ENCODE results near the gene GIPC3. TPM values are rescaled to one million over a fixed set of nuclear protein-coding genes. Genes with fewer than 3 reads are reported as not detected.
"Not testable (repeated sequence)": the region's sequence is repeated elsewhere in the genome, so short reads cannot be mapped to it uniquely, and the experiment has no call there.

GIPC3 gene
- total RNA-seq, 1 experiment from 2014 or later, result 0.06 TPM

DNA sequence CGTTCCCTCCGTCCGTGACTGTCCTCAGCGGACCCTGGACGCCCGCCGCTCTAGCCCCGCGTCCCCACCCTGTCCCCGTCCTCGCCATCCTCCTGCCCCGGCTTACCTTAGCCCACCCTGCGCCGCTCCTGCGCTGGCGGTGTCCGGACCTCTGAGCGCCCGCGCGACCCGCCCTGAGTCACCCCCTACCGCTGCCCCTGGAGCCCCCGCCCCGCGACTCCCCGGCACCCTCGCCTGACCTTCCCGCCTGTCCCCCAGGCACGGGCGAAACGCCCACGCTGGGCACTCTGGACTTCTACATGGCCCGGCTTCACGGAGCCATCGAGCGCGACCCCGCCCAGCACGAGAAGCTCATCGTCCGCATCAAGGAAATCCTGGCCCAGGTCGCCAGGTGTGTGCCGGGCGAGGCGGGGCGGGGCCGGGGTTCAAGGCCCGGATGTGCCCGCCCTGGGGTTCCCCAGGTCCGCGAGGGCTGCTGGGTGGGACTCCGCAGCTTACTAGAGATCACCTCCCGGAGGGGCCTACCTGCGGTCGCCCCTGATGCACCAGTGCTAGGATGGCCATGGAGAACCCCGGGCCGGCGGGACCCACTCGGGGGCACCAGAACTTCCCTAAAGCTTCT lies 7.4 kb upstream of the GIPC3 start:
- no peak overlapping the region for H3K27ac ChIP-seq
- H3K4me1 ChIP-seq, result no peaks in the 10 kb centered on the region
- no peak for DNase-seq
- no peak overlapping the region for H3K4me3 ChIP-seq
- H3K9me3 ChIP-seq (replicated peaks), result no peaks in the 10 kb centered on the region
- H3K36me3 ChIP-seq, result peaks cover 23% of the 10 kb centered on the region
- no peaks in the 10 kb centered on the region for H3K27me3 ChIP-seq

DNA sequence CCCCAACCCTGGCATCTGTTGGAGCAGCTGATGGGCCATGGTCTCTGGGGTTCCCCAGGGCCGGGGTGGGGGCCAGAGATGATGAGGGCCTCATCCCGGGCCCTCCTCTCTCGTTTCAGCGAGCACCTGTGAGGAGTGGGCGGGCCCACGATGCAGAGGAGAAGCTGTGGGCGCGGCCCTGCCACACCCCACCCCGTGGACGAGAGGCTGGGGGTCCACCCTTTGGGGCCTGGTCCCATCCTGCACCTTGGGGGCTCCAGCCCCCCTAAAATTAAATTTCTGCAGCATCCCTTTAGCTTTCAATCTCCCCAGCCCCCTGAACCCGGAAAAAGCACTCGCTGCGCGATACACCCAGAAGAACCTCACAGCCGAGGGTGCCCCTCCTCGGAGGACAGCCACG lies 6.9 kb upstream of the GIPC3 start:
- peaks cover 23% of the 10 kb centered on the region for H3K36me3 ChIP-seq
- H3K4me1 ChIP-seq, result no peaks in the 10 kb centered on the region
- no peak overlapping the region for H3K27ac ChIP-seq
- H3K4me3 ChIP-seq, result no peak overlapping the region
- no peaks in the 10 kb centered on the region for H3K27me3 ChIP-seq
- no peaks in the 10 kb centered on the region for H3K9me3 ChIP-seq (replicated peaks)
- no peak for DNase-seq

DNA sequence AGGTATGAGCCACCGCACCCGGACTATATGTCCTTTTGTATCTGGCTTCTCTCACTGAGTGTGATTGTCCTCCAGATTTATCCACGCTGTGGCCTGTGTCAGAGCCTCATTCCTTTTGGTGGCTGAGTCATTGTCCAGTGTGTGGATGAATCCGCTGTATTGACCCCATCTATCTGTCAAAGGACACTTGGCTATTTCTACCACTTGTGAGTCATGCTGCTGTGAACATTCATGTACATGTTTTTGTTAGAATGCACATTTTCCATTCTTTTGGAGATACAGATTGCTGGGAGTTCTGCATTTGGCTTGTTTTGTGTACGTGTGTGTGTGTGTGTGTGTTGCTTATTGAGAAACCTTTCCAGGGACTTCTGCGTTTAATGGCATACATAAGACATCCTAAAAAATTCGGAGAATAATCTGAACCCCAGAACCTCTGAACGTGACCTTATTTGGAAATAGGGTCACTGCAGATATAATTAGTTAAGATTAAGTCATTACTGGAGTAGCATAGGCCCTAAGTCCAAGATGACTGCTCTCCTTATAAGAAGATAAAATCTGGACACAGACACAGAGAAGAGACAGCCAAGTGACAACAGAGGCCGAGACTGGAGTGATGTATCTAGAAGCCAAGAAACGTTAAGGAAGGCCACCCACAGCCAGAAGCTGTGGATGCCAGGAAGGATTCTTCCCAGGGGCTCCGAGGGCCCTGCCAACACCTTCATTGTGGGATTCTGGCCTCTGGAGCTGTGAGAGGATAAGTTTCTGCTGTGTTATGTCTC lies 4.9 kb upstream of the GIPC3 start:
- Histone ChIP-seq H3K9me3 (replicated peaks) (no peaks in the 10 kb centered on the region), H3K36me3 (peaks cover 13% of the 10 kb centered on the region; the same call in 1 of the 2 replicates), H3K4me3 (no peak overlapping the region), H3K27ac (no peak overlapping the region), H3K4me1 (no peaks in the 10 kb centered on the region), H3K27me3 (no peaks in the 10 kb centered on the region)
- no peak for DNase-seq

DNA sequence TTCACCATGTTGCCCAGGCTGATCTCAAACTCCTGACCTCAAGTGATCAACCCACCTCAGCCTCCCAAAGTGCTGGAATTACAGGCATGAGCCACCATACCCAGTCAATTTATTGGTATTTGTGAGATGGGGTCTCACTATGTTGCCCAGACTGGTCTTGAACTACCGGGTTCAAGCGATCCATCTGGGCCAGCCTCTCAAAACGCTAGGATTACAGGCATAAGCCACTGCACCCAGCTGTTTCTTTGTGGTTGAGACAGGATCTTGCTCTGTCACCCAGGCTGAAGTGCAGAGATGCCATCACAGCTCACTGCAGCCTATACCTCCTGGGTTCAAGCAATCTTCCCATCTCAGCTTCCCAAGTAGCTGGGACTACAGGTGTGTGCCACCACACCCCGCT lies 3.5 kb upstream of the GIPC3 start:
- not testable (repeated sequence) for H3K9me3 ChIP-seq (replicated peaks); H3K4me3 ChIP-seq; H3K36me3 ChIP-seq; H3K4me1 ChIP-seq; H3K27me3 ChIP-seq; H3K27ac ChIP-seq
- peak in 1 of 2 experiments; percentile 26 for DNase-seq

DNA sequence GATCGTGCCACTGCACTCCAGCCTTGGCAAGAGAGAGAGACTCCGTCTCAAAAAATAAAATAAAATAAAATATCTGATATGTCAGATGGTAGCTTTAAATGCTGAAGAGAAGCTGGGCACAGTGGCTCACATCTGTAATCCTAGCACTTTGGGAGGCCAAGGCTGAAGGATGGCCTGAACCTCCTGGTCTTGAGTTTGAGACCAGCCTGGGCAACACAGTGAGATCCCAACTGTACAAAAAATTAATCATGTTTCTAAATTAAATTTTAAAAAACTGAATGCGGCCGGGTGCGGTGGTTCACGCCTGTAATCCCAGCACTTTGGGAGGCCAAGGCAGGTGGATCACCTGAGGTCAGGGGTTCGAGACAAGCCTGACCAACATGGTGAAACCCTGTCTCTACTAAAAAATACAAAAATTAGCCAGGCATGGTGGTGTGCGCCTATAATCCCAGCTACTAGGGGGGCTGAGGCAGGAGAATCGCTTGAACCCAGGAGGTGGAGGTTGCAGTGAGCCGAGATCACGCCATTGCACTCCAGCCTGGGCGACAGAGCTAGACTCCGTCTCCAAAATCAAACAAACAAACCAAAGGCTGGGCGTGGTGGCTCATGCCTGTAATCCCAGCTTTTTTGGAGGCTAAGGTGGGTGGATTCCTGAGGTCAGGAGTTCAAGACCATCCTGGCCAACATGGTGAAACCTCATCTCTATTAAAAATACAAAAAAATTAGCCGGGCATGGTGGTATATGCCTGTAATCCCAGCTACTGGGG lies 1.1 kb upstream of the GIPC3 start:
- H3K27ac ChIP-seq; H3K4me1 ChIP-seq; H3K36me3 ChIP-seq; H3K9me3 ChIP-seq (replicated peaks); H3K27me3 ChIP-seq; H3K4me3 ChIP-seq; DNase-seq: not testable (repeated sequence)

DNA sequence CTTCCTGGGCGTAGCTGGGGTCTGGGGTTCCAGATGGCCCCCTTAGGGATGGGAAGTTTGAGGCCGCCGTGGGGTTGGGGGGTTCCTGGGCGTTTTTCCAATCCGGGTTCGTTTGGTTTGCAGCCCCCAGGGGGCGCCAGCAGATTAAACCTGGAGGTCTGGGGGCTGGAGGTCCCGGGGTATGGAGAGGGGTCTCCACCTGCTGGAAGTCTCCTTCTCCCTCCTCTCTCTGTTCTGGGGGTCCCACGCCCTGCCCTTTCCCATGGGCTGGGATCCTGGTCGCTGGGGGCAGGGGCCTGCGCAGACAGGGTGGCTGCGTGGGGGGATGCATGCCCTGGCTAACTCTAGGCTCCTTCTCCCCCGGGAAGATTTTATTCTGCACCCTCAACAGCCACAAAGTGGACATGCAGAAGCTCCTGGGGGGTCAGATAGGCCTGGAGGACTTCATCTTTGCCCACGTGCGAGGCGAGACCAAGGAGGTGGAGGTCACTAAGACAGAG lies 899 bp downstream of the GIPC3 start:
- DNase-seq, result peak in 1 of 2 experiments; percentile 38
- no peak overlapping the region for H3K4me3 ChIP-seq

DNA sequence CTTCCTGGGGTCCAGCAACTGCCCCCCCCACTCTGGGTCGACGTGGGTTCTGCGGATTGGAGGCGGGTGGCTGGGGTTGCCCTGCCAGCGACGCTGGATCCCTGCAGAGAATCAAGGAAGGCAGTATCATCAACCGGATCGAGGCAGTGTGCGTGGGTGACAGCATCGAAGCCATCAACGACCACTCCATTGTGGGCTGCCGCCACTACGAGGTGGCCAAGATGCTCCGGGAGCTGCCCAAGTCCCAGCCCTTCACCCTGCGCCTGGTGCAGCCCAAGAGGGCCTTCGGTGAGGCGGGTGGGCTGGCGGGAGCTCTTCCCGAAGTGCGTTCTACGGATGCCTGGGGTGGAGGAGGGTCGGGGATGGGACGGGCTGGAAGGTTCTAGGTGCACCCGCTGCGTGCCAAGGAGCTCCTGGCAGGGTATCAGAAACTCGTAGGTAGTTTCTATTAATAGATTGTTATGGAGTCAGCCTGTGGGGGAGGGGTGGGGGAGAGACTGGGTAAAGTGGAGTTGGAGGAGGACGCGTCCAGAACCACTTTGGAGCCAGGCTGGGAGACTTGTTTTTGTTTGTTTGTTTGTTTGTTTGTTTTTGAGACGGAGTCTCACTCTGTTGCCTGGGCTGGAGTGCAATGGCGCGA lies 1.5 kb downstream of the GIPC3 start:
- Histone ChIP-seq H3K9me3 (replicated peaks) (no peaks in the 10 kb centered on the region), H3K4me1 (no peaks in the 10 kb centered on the region), H3K27me3 (no peaks in the 10 kb centered on the region), H3K36me3 (no peaks in the 10 kb centered on the region), H3K4me3 (no peak overlapping the region), H3K27ac (no peak overlapping the region)
- no peak for DNase-seq

More for the DNA sequence above, 899 bp downstream of the GIPC3 start:
- H3K4me1 ChIP-seq, result no peaks in the 10 kb centered on the region
- no peaks in the 10 kb centered on the region for H3K27me3 ChIP-seq
- H3K9me3 ChIP-seq (replicated peaks), result no peaks in the 10 kb centered on the region
- no peak overlapping the region for H3K27ac ChIP-seq
- H3K36me3 ChIP-seq, result no peaks in the 10 kb centered on the region

DNA sequence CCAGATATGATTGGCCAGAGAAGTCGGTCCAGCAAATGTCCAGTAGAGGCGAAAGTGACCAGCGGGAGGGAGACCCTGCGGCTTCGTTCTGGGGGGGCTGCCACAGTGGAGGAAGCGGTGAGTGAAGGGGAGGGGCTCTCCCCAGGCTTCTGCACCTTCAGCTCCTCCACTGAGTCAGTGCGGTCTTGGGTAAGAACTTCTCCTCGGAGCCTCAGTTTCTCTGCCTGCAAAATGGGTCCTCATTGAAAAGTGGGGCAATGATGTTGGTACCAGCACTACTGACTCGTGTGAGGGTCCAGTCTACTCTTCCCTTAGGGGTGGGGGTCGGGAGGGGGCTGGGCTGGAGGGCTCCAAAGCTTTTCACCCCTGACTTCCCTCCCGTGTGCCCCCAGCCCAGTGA lies 4.2 kb downstream of the GIPC3 start:
- H3K36me3 ChIP-seq, result no peaks in the 10 kb centered on the region
- H3K9me3 ChIP-seq (replicated peaks), result no peaks in the 10 kb centered on the region
- no peaks in the 10 kb centered on the region for H3K27me3 ChIP-seq
- H3K27ac ChIP-seq, result no peak overlapping the region
- H3K4me3 ChIP-seq, result no peak overlapping the region
- H3K4me1 ChIP-seq, result no peaks in the 10 kb centered on the region
- DNase-seq, result no peak

DNA sequence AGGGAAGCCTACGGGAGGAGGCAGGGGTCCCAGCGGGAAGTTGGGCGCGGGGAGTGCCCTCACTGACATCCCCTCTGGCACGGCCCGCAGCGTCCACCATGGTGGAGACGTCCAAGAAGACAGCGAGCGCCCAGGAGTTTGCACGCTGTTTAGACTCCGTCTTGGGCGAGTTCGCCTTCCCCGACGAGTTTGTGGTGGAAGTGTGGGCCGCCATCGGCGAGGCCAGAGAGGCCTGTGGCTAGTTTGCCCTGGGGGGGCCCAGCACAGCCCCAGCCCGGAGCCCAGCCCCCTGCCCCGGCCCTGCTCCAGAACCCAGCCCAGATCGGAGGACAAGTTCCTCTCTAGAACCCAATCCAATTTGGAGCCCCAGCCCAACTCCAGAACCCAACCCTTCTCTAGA lies 4.7 kb downstream of the GIPC3 start:
- H3K4me1 ChIP-seq, result no peaks in the 10 kb centered on the region
- no peaks in the 10 kb centered on the region for H3K27me3 ChIP-seq
- no peak for DNase-seq
- no peak overlapping the region for H3K27ac ChIP-seq
- no peak overlapping the region for H3K4me3 ChIP-seq
- H3K36me3 ChIP-seq, result no peaks in the 10 kb centered on the region
- H3K9me3 ChIP-seq (replicated peaks), result no peaks in the 10 kb centered on the region

DNA sequence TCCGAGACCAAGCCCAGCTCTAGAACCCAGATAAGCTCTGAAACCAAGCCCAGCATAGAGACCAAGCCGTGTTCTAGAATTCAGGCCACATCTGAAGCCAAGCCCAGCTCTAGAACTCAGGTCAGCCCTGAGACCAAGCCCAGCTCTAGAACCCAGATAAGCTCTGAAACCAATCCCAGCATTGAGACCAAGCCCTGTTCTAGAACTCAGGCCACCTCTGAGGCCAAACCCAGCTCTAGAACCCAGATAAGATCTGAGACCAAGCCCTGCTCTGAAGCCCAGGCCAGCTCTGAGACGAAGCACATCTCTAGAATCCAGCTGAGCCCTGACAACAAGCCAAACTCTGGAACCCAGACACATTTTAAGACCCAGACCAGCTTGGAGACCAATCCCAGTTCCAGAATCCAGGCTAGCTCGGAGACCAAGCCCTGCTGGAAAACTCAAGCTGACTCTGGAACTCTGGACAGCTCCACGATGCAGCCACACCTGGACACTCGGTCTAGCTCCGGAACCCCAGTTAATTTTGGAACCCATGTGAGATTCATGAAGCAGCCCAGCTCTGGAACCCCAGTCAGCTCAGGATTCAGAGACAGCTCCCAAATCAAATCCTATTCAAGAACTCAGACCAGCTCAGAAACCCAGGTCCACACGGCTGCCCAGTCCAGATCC lies 5.8 kb downstream of the GIPC3 start:
- H3K36me3 ChIP-seq, result no peaks in the 10 kb centered on the region
- no peak overlapping the region for H3K4me3 ChIP-seq
- DNase-seq, result no peak
- H3K4me1 ChIP-seq, result no peaks in the 10 kb centered on the region
- no peak overlapping the region for H3K27ac ChIP-seq
- no peaks in the 10 kb centered on the region for H3K27me3 ChIP-seq
- H3K9me3 ChIP-seq (replicated peaks), result no peaks in the 10 kb centered on the region

DNA sequence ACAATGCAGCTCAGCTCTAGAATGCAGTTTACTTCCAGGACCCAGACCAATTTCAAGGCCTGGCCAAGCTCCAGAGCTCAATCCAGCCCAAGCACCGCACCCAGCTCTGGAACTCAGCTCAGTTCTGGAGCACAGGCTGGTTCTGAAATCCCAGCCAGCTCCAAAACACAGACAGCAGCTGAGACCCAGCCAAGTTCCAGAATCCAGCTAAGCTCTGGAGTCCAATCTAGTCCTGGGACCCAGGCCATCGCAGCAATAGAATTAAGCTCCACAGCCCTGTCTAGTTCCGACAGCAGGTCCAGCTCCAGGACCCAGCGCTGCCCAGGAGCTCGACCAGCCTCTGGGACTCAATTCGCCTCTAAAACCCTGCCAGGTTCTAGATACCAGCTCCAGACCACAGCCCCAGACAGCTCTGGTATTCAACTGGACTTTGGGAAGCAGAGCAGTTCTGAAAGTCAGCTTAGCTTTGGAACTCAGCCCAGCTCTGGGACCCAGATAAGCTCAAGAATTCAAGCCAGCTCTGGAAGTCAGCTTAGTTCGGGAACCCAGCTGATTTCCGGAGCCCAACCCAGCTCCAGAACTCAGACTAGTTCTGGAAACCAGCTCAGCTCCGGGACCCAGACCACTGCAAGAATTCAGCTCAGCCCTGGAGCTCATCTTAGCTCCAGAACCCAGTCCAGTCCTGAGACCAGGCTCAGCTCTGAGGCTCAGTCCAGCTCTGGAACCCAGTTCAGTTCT lies 6.8 kb downstream of the GIPC3 start:
- Histone ChIP-seq H3K4me1 (no peaks in the 10 kb centered on the region), H3K9me3 (replicated peaks) (no peaks in the 10 kb centered on the region), H3K36me3 (no peaks in the 10 kb centered on the region), H3K27ac (no peak overlapping the region), H3K27me3 (no peaks in the 10 kb centered on the region), H3K4me3 (no peak overlapping the region)
- no peak for DNase-seq

DNA sequence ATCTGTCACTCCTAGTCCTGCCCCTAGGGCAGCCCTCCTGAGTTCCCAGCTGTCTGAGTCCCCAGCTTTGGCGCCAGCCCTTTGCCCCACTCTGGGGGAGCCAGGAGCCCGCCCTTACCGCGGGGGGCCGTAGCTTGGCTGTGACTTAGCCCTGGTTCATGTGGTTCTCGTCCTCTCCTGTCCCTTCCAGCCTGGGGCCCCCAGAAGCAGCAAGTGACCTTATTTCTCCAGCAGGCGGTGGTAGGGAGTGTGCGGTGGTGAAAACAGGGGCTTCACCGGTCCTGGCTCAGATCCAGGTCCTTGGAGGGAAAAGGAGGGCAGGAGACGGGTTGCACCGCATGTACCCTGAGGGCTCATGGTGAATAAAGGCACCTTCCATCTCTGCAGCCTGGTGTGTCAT lies 7.9 kb downstream of the GIPC3 start:
- Histone ChIP-seq H3K36me3 (no peaks in the 10 kb centered on the region), H3K4me3 (no peak overlapping the region), H3K27ac (no peak overlapping the region), H3K9me3 (replicated peaks) (no peaks in the 10 kb centered on the region), H3K4me1 (no peaks in the 10 kb centered on the region), H3K27me3 (no peaks in the 10 kb centered on the region)
- DNase-seq, result no peak

DNA sequence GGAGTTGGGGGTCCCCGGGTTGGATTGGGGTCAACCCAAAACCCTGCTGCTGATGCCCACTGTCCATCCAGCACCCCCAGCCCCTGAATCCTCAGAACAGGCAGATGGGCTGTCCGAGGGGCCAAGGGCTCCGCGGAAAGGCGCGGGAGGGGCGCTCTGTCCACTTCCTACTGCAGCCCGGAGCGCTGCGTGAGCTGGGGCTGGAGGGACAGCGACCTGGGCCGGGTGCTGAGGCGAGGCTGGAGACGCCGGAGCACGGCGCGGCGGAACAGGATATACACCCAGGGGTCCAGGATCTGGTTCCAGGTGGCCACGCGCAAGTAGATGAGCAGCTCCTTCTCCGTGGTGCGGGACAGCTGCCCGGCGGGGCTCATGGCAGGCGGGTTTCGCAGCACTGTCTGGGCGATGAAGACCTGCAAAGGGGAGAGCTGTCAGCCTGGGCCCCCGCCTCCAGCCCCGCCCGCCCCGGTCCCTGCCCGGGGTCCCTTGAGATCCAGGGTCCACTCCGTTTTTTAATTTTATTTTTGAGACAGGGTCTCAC lies 10.3 kb downstream of the GIPC3 start:
- H3K27ac ChIP-seq, result no peak overlapping the region
- H3K4me3 ChIP-seq, result no peak overlapping the region
- H3K36me3 ChIP-seq, result no peaks in the 10 kb centered on the region
- no peaks in the 10 kb centered on the region for H3K9me3 ChIP-seq (replicated peaks)
- H3K4me1 ChIP-seq, result no peaks in the 10 kb centered on the region
- H3K27me3 ChIP-seq, result no peaks in the 10 kb centered on the region
- no peak for DNase-seq

DNA sequence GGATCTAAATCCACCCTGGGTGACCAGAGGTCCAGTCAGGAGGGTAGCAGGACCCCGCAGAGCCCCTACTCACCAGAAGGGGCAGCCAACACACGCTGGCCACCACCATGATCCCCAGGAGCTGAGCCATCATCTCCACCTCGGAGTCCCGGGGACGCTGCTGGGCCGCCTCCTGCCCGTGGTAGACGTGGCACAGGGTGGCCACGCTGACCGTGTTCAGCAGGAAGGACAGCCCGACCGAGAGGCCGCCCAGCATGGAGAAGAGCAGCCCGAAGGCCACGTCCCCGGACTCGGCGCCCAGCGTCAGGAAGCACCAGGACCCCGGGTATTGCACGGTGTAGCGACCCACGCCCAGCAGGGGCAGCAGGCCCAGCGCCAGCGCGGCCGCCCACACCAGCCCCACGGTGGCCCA lies 14.5 kb downstream of the GIPC3 start:
- Histone ChIP-seq H3K27ac (no peak overlapping the region), H3K9me3 (replicated peaks) (no peaks in the 10 kb centered on the region), H3K4me1 (no peaks in the 10 kb centered on the region), H3K27me3 (no peaks in the 10 kb centered on the region; the same call in 1 of the 2 replicates), H3K36me3 (no peaks in the 10 kb centered on the region), H3K4me3 (no peak overlapping the region)
- DNase-seq, result no peak

Measured in SJCRH30 (cell line).